ENCODE data around the gene CD47.

Gene CD47

GRCh38 chr3:108118038-108118768 lies 27.4 kb upstream of the CD47 start:
- Histone ChIP-seq H3K27ac (no peak overlapping the region), H3K4me3 (no peak overlapping the region)

GRCh38 chr3:108117241-108117775 lies 26.5 kb upstream of the CD47 start:
- Histone ChIP-seq H3K27ac (no peak overlapping the region), H3K4me3 (no peak overlapping the region)

- Histone ChIP-seq H3K4me3 (no peak overlapping the region), H3K27ac (peak overlapping the region in 4 of 21 experiments; percentile 4 to 59 (median 38))
Measured at GRCh38 chr3:108114423-108115065, 23.7 kb upstream of the CD47 start.

- Histone ChIP-seq H3K27ac (peak overlapping the region in 3 of 21 experiments; percentile 26 to 59 (median 49)), H3K4me3 (no peak overlapping the region)
Measured at GRCh38 chr3:108113975-108114374, 23.1 kb upstream of the CD47 start.

- Histone ChIP-seq H3K27ac (no peak overlapping the region), H3K4me3 (no peak overlapping the region)
Measured at GRCh38 chr3:108110934-108111333, 20.1 kb upstream of the CD47 start.

GRCh38 chr3:108108416-108108815 lies 17.6 kb upstream of the CD47 start:
- H3K27ac ChIP-seq, result no peak overlapping the region
- no peak overlapping the region for H3K4me3 ChIP-seq

GRCh38 chr3:108106449-108106848 lies 15.6 kb upstream of the CD47 start:
- Histone ChIP-seq H3K27ac (no peak overlapping the region), H3K4me3 (no peak overlapping the region)

GRCh38 chr3:108106031-108106430 lies 15.2 kb upstream of the CD47 start:
- no peak overlapping the region for H3K4me3 ChIP-seq
- H3K27ac ChIP-seq, result no peak overlapping the region

GRCh38 chr3:108103886-108104797 lies 13.3 kb upstream of the CD47 start:
- Histone ChIP-seq H3K27ac (peak overlapping the region in 1 of 21 experiments; percentile 62), H3K4me3 (no peak overlapping the region)

- Histone ChIP-seq H3K4me3 (no peak overlapping the region), H3K27ac (no peak overlapping the region)
Measured at GRCh38 chr3:108103040-108103751, 12.4 kb upstream of the CD47 start.

GRCh38 chr3:108102420-108103039 lies 11.7 kb upstream of the CD47 start:
- H3K4me3 ChIP-seq, result no peak overlapping the region
- no peak overlapping the region for H3K27ac ChIP-seq

GRCh38 chr3:108100906-108101660 lies 10.3 kb upstream of the CD47 start:
- Histone ChIP-seq H3K4me3 (no peak overlapping the region), H3K27ac (peak overlapping the region in 1 of 21 experiments; percentile 25)

GRCh38 chr3:108099679-108100428 lies 9.0 kb upstream of the CD47 start:
- H3K4me3 ChIP-seq, result no peak overlapping the region
- peak overlapping the region in 1 of 21 experiments; percentile 25 for H3K27ac ChIP-seq

GRCh38 chr3:108099244-108099643 lies 8.4 kb upstream of the CD47 start:
- Histone ChIP-seq H3K4me3 (no peak overlapping the region), H3K27ac (peak overlapping the region in 1 of 21 experiments; percentile 17)

- Histone ChIP-seq H3K27ac (no peak overlapping the region), H3K4me3 (no peak overlapping the region)
Measured at GRCh38 chr3:108098003-108098370, 7.2 kb upstream of the CD47 start.

- no peak overlapping the region for H3K27ac ChIP-seq
- no peak overlapping the region for H3K4me3 ChIP-seq
Measured at GRCh38 chr3:108097322-108098002, 6.6 kb upstream of the CD47 start.

Data from skin epidermis (tissue), 12 donors.